Stimulated activated naive CD8-positive, alpha-beta T cell treated with anti-CD3 and anti-CD28 coated beads, Interleukin-15, Interleukin-2, amounts not matched to agents 100 U/mL and 50 U/mL, for 24 hours (primary cell): ENCODE data around the gene ZSCAN30.
A peak's percentile ranks its signal among the peaks of the same experiment; 100 is the strongest.

Source experiments
- ATAC-seq: fragments of 150-1000 bp; cut with Tn5 transposase; one replicate; pipeline ENCODE4 v1.10.0; 2021
- DNase-seq: peaks from one replicate; pipeline ENCODE4 v3.0.0; 2021

ZSCAN30 gene

DNA sequence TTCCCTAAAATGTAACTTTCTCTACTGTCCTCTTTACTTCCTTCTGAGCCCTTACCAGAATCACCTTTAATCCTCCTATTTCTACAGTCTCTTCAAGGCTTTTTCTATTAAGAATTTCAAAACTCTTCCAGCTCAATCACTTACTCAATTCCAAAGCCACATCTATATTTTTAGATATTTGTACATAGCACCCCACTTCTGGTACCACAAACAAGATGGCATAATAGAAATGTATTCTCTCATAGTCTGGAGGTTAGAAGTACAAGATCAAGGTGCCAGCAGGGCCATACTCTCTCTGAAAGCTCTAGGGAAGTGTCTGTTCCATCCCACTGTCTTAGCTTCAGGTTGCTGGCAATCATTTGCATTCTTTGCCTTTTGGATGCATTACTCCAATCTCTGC, 11.1 kb downstream of the ZSCAN30 start:
- ATAC-seq = no peak
- DNase-seq = no peak

- DNase-seq (no peak), ATAC-seq (no peak)
These were observed 11.9 kb downstream of the ZSCAN30 start for GRCh38 chr18:35278085-35278484.

- ATAC-seq = no peak
- no peak for DNase-seq
These were observed 12.4 kb downstream of the ZSCAN30 start for GRCh38 chr18:35277633-35278032.

DNA sequence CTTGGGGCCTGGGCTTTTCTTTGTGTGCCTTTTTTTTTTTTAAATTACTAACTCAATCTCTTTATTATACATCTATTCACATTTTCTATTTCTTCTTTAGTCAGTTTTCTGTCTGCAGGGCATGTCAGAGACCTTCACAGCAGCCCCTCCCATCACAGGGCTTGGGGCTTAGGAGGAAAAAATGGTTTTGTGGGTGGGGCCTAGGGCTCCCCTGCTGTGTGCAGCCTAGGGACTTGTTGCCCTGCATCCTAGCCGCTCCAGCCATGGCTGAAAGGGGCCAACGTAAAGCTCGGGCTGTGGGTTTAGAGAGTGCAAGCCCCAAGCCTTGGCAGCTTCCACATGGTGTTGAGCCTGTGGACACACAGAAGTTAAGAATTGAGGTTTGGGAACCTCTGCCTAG, 13.8 kb downstream of the ZSCAN30 start:
- ATAC-seq (no peak), DNase-seq (no peak)

GRCh38 chr18:35271656-35272055, 18.4 kb downstream of the ZSCAN30 start:
- DNase-seq = no peak
- no peak for ATAC-seq

- ATAC-seq = no peak
- DNase-seq = no peak
These were observed 21.2 kb downstream of the ZSCAN30 start for GRCh38 chr18:35268821-35269220.

- DNase-seq (peak; percentile 20), ATAC-seq (no peak)
These were observed 22.2 kb downstream of the ZSCAN30 start for GRCh38 chr18:35267809-35268208.

DNA sequence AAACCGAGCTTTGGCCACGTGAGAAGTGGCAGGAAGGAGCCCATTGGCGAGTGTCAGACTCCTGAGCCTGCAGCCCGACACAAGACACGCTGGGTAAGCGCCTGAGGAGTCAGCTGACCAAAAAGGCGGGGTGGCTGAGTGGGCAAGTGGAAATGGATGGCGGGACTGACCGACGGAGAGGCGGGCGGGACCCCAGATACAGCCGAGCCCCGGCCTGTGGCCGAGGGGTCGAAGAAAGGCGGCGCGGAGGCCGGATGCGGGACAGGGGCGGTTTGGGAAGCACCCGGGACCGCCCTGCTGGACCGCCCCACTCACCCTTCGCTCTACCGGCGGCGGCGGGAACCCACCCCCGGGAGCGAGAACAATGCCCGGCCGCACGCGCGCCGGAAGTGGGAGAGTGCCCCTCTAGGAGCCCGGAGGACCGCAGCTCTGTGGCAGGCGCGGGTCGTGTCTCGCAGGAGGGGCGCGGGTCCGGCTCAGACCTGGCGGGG, 22.8 kb downstream of the ZSCAN30 start:
- ATAC-seq = peak; percentile 83

DNA sequence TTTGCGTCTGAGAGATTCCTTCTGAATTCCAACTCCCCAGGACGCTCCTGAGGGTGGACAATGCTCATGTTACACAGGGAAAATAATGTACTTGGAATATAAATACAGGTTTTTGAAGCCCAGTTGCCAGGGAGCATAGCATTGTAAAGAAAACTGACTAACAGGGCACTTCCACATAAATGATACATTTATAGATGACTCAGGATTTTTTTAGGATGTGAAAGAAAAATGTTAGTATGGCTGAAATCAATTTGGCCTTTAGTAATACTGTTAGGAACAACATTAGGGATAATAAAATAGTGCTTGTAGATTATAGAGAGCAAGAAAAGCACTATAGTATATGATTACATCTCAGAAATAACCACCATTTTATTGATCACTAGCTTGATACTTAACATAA, 25.6 kb downstream of the ZSCAN30 start:
- no peak for ATAC-seq

More for the DNA sequence above, 22.8 kb downstream of the ZSCAN30 start:
- peak; percentile 71 for DNase-seq

DNA sequence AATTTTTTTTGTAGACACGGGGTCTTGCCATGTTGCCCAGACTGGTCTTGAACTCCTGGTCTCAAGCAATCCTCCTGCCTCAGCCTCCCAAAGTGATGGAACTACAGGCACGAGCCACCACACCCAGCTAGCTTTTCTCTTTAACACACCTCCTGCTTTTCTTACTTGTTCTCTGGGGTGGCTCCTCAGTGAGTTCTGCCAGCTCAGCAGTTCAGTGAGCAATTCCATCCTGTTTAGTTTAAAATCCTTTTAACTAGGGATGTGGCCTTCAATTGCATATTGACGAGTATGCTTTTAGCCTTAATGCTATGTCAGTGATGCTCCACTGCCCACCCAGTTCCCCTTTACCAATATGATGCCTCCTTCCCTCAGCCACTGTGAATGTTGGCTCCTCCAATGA, 33.1 kb downstream of the ZSCAN30 start:
- DNase-seq = no peak
- ATAC-seq = no peak

More for the DNA sequence above, 25.6 kb downstream of the ZSCAN30 start:
- no peak for DNase-seq

DNA sequence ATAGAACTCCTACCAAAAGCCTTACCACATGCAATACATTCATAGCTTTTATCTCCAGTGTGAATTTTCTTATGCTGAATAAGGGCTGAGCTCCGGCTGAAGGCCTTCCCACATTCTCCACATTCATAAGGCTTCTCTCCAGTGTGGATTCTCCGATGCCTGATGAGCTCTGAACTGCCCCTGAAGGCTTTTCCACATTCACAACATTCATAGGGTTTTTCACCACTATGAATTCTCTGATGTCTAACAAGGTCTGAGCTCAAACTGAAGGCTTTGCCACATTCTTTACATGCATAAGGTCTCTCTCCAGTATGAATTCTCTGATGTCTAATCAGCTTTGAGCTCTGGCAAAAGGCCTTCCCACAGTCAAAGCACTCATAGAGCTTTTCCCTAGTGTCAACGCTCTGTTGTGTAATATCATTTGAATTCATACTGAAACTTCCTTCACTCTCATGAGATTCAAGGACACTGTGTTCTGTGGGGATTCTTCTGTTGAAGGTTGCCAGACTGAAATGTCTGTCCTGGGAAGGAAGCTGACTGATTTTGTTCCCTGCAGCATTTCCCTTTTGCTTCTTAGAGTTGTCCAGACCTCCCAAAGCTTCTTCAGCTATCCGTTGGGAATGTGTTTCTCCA, 36.3 kb downstream of the ZSCAN30 start:
- no peak for DNase-seq
- no peak for ATAC-seq

DNA sequence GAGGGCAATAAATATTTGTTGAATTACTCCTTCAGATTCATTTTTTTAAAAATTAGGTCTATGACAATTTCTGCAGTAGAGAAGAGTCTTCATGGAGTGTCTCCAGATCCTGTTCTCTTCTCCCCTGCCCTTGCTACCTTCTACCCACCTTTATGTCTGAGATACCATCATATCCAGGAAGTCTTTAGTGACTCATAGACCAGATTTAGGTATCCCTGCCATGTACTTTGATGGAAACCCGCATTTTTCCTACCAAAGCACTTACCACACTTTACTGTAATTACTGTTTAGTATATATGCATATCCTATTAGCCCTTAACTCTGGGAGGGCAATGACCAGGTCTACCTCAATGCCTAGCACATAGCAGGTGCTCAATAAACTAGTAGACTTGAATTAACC, 37.6 kb downstream of the ZSCAN30 start:
- ATAC-seq (no peak), DNase-seq (no peak)

DNA sequence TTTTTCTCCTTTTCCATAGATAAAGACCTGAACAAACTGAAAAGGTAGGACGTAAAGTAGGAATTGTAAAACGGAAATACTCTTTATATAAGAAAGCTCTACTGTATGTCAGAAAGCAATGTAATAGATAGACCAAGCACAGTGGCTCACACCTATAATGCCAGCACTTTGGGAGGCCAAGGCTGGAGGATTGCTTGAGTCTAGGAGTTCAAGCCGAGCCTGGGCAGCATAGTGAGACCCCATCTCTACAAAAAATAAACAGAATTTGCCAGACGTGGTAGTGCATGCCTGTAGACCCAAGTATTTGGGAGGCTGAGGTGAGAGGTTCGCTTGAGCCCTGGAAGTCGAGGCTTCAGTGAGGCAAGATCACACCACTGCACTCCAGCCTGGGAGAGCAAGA, 41.6 kb downstream of the ZSCAN30 start:
- DNase-seq (no peak), ATAC-seq (no peak)

GRCh38 chr18:35247412-35248249, 42.4 kb downstream of the ZSCAN30 start:
- no peak for DNase-seq
- ATAC-seq = no peak

DNA sequence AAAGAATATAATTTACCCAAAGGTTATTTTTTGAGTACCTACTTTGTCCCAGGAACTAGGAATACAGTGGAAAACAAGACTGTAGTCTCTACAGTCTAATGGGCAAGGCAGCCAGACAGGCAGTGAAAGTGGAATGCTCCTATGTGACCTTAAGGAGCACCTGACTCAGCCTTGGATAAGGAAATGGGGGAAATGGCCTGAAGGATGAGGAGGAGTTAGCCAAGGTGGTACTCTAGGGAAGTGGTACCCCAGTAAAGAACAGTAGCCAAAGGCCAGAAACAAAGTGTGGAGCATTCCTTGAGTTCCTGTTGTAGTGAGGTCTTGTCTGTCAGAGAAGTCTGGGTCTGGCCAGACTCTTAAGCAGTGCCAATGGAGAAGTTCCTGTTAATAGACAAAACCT, 43.2 kb downstream of the ZSCAN30 start:
- ATAC-seq (no peak), DNase-seq (no peak)

DNA sequence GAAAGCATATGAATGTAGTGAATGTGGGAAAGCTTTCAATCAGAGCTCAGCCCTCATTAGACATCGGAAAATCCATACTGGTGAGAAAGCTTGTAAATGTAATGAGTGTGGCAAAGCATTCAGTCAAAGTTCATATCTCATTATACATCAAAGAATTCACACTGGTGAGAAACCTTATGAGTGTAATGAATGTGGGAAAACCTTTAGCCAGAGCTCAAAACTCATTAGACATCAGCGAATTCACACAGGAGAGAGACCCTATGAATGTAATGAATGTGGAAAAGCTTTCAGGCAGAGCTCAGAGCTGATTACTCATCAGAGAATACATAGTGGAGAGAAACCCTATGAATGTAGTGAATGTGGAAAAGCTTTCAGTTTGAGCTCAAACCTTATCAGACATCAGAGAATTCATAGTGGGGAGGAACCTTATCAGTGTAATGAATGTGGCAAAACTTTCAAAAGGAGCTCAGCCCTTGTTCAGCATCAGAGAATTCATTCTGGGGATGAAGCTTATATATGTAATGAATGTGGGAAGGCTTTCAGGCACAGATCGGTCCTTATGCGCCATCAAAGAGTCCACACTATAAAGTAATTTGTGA, 44.2 kb downstream of the ZSCAN30 start:
- ATAC-seq = no peak

GRCh38 chr18:35244671-35245070, 45.4 kb downstream of the ZSCAN30 start:
- DNase-seq (no peak), ATAC-seq (no peak)

More for the DNA sequence above, 44.2 kb downstream of the ZSCAN30 start:
- DNase-seq = no peak

DNA sequence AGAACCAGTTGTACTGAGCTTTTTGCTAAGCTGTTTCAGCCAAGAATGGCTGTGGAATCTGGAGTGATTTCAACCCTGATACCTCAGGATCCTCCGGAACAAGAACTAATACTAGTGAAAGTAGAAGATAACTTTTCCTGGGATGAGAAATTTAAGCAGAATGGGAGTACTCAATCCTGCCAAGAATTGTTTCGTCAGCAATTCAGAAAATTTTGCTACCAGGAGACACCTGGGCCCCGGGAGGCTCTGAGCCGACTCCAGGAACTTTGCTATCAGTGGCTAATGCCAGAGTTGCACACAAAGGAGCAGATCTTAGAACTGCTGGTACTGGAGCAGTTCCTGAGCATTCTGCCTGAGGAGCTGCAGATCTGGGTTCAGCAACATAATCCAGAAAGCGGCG, 47.6 kb downstream of the ZSCAN30 start:
- DNase-seq (no peak), ATAC-seq (no peak)

- ATAC-seq = no peak
These were observed 48.6 kb downstream of the ZSCAN30 start for GRCh38 chr18:35241448-35241804.

GRCh38 chr18:35240664-35241447, 49.2 kb downstream of the ZSCAN30 start, which contains the start of gene ZNF397:
TSS of gene ZNF397 (plus strand) at chr18:35241034. CDS start at chr18:35242471, 1,437 bp downstream.
- DNase-seq (peak; percentile 98), ATAC-seq (peak; percentile 99)

More at GRCh38 chr18:35241448-35241804, 48.6 kb downstream of the ZSCAN30 start:
- no peak for DNase-seq

DNA sequence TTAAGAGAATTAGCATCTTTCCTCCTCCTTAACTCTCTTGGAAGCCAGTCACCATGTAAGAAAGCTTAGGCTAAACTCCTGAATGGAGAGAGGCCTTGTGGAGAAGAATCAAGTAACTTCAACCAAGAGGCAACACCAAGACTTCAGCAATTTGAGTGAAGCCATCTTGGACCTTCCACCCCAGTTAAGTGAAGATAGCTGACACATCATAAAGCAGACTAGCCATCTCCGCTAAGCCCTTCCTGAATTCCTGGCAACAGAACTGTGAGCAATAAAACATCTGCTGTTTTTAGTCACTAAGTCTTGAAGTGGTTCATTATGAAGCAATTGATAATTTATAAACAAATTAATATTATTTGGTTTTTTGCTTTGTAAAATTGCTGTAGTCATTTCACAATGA, 50.7 kb downstream of the ZSCAN30 start:
- DNase-seq (no peak), ATAC-seq (no peak)
